HL-60 (cell line): ENCODE results near the gene SLC7A14.

Experiments
- CTCF ChIP-seq: IDR thresholded peaks from one replicate; pipeline ENCODE4 v1.5.1; 2011; ENCODE audit warnings: low read length, control low read depth, inconsistent platforms; ENCODE audit not compliant: insufficient read depth
- POLR2AphosphoS5 ChIP-seq: IDR thresholded peaks from 2 replicates; pipeline ENCODE4 v1.6.1; 2012; ENCODE audit warnings: low read depth

- TF ChIP-seq CTCF (no peak), POLR2AphosphoS5 (no peak)
These were observed 164.1 kb downstream of the SLC7A14 start for GRCh38 chr3:170421758-170422157.
